NCI-H526 treated with DMSO at 0.1 percent for 48 hours (cell line): Measurements from ENCODE around the gene MRC1.

Experiments used
- DNase-seq: peaks from one replicate; lab custom pipeline; 2025; lab: John Stamatoyannopoulos, UW

The MRC1 gene

GRCh38 chr10:17808971-17809841, at the start of gene MRC1:
Gene MRC1 (plus strand): TSS chr10:17809348. CDS start chr10:17809466, 118 bp downstream.
- DNase-seq = no peak

DNA sequence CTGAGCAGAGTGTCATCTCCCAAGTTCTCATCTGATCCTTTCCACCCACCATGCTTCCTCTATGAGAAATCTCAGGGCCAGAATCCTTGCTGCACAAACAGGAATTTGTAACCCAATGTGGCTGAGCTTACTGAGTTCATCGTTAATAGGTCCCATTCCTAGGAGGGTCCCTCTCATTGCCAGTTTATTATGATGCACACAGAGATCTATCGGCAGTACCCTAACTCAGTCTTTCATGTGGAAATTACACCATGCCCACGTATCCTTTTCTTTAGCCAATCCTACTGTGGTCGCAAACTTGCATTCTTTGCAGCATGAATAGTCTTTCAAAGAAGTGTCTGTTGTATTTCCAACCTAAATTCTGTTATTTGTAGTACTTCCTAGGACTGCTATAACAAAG, 45.0 kb upstream of the MRC1 start:
- DNase-seq = no peak

DNA sequence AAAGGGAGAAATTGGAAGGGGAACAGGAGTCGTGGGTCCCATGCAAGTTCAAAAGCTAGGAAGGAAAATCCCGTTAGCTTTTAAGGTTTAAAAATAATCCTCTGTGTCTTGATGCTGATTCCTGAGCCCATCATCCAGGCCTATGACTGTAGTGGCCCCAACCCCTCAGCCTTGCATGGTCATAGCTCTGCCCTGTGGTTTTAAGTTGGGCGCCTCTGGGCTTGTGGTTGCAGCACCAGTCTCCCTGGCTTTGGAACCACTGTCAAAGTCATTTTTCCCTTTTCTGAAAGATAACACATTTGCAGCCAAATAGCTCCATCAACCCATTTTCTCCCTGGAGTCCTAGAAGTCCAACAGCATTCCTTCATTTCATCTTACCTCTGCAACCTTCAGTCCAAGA, 43.5 kb upstream of the MRC1 start:
- DNase-seq = no peak

- DNase-seq = no peak
These were observed 42.4 kb upstream of the MRC1 start for GRCh38 chr10:17766731-17767130.

DNA sequence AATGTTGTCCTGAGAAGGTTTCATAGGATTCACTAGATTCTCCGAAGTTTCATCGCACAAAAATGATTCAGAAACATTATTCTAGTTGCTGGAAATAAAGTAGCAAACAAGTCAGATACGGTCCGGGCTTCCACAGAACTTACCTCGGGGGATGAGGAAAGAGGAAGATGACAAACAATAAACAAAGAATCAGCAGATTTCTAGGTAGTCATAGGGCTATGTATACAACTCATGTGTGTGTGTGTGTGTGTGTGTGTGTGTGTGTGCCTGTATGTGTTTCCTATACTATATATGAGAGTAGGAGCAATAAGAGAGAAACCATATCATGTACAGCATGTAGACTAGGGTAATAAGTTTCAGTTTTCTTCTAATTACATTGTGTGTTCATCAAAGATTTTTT, 40.7 kb upstream of the MRC1 start:
- DNase-seq = no peak

- DNase-seq = no peak
These were observed 40.2 kb upstream of the MRC1 start for GRCh38 chr10:17768957-17769356.

DNA sequence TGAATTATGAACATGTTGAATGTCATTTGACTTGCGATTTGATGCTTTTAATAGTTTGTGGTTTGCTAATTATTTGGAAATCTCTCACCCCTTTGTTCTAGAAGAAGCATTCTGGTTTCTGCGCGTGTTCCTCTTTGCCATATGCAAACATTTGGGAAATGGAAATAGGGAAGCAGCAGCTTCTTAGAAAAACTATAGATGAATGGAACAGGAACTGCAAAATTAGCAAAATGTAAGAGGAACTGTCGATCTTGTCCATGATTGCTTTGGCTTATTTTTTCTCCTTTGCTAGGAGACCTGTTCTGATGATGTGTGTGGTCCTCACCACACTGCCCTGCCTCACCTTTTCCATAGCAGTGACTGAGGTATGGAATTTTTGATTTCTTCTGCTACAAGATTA, 38.1 kb upstream of the MRC1 start:
- no peak for DNase-seq

GRCh38 chr10:17779784-17780183, 29.4 kb upstream of the MRC1 start:
- DNase-seq = no peak

DNA sequence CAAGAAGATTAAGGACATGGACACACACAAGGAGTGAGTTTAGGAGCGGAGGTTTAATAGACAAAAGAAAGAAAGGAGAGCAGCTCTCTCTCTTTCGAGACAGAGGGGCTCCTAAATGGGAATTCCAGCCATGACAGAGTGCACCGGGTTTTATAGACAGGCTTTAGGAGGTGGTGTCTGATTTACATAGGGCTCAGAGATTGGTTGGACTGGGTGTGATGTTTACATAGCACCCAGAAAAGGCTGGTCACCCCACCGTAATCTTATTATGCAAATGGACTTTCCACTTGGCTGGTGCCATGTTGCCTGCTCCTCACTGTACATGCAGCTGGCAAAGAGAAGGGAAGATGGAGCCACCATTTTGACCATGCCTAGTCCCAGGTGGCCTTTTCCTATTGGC, 28.4 kb upstream of the MRC1 start:
- DNase-seq = peak; percentile 11

GRCh38 chr10:17781856-17782255, 27.3 kb upstream of the MRC1 start:
- no peak for DNase-seq

GRCh38 chr10:17782921-17783665, 26.1 kb upstream of the MRC1 start:
- DNase-seq = no peak

DNA sequence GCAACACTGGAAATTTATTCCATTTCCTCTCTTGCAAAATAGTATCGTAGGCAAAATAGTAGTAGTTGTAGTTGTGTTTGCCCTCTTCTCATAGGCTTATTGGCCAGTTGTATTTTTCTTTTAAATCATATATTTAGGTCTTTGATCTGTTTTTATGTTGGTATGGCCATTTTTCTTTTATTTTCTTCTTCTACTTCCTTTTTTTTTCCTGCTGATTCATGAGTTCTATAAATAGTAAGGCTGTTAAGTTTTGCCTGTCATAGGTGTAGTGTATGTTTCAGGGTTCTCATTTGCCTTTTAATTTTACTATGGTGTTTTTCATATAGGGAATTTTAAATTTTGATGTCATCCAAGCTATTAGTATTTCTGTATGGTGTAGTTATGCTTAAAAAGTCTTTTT, 25.4 kb upstream of the MRC1 start:
- DNase-seq = no peak

DNA sequence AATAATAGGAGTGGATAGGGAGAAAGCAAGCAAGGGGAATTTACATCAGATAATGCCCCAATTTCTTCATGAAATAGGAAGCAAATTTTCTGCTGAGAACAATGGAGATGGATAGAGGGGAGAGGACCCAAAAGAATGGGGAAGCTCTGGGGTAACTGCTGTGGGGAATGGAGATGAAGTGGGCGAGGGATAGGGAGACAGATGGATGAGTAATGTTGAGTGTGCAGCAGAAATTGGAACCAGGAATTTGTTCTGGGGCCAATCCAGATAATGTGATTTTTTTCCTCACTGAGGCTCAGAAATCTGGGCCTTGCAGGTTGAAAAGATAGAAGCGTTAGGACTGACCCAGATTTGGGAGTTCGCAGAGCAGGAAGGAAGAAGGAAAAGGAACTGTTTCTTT, 24.5 kb upstream of the MRC1 start:
- DNase-seq = no peak

DNA sequence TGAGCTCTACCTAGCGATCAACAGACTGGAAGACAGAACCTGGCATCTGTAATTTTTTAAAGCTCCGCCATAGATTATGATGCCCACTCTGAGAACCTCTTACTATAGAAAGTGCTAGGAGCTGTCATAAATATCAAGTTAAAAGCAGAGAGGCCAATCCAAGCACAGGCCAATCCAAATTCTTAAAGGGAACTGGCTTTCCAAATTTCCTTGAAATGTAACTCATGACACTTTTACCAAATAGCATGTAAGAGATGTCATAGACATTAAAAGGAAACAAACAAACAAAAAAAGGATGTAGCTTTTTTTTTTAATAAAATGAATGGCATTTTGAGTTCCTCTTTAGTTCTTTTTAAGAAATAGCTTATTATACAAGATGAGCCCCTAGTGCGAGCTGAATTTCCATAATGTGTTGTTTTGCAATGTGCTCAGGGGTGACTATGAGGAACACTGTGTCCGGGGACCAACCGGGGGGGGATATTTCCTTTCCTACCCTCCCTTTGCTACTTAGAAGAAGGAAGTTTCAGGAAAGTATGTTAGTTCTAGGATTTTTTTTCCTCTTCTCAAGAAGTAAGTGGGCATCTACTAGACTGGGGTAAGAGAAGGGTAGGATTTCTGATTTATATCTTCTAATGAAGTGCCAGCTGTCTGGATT, 23.7 kb upstream of the MRC1 start:
- DNase-seq = no peak

GRCh38 chr10:17787087-17787961, 21.8 kb upstream of the MRC1 start:
- no peak for DNase-seq

DNA sequence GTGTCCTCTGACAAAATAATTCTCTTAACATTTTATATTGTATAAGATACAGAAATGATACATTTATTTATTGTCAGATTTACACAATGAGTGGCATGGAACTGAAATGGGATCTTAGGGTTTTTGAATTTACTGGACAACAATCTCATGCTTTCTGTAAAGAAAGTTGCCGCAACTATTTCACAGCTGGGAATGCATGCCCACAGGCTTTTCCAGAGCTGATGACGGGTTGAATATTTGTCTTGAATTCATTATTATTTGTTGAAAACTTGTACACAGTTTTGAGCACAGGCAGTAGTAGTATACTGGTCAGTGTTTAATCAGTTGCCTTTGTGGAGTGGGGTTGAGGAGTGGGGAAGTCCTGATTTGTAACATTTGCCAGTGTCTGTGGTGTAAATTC, 20.5 kb upstream of the MRC1 start:
- no peak for DNase-seq

DNA sequence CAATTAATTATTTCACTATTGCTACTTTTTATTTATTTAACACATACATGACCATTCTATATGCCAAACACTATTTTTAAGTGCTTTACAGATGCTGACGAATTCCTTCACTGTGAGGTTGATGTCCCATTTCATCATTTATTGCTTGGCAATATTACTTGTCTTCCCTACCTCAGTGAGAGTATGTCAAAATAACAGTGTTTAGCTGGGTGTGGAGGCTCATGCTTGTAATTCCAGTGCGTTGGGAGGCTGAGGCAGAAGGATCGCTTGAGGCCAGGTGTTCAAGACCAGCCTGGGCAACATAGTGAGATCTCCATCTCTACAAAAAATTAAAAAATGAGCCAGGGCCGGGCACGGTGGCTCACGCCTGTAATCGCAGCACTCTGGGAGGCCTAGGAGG, 19.8 kb upstream of the MRC1 start:
- no peak for DNase-seq

GRCh38 chr10:17790651-17791050, 18.5 kb upstream of the MRC1 start:
- no peak for DNase-seq

DNA sequence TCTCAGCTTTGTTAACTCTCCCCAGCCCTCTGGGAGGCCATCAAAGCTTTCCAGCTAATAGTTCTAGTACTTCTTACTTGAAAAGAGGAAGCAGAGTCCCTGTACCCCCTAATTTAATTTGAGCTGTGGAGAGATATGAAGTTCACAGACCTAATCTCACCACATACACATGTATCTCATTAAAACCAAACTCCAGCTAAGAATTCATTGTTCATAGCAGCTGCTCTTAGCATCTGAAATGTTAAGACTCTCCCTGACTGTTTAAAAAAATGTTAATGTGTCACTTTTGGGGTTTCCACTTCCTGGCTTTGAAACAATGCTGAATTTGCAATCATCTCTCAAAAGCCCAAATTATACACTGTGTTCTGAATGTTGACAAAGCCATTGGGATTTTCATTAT, 16.2 kb upstream of the MRC1 start:
- DNase-seq = no peak

- no peak for DNase-seq
These were observed 15.1 kb upstream of the MRC1 start for GRCh38 chr10:17793823-17794644.

DNA sequence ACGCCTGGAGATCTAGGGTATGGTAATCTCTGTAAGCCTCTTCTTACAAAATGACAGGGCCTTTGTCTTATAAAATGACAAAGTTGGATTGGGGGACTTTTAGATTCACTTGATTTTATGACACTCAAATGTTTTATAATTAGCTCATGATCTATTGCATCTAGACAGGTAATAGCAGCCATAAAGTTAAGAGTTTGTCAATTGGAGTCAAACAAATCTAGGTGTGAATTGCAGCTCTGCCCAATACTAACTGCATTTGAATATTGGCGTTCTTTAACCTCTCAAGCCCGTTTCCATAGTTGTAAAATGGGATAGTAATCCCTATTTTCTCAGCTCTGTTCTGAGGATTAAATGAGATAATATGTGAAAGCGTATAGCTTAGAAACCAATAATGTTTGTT, 14.1 kb upstream of the MRC1 start:
- no peak for DNase-seq
